IMR-90 (cell line): Measurements from ENCODE around the gene ATG101. TPM values are rescaled to one million over a fixed set of nuclear protein-coding genes. Genes with fewer than 3 reads are reported as not detected.
A peak's percentile ranks its signal among the peaks of the same experiment; 100 is the strongest.

Experiments
- ATAC-seq: fragments of 200-7000 bp; cut with Tn5 transposase; 2 replicates; pipeline ENCODE4 v1.9.1; 2020; ENCODE audit warnings: low read depth, mild to moderate bottlenecking, moderate library complexity
- BruUV-seq: library from RNA; stranded (reverse); fragments of 400-500 nt; replicated peaks from 2 replicates; lab custom pipeline; 2021; lab: Mats Ljungman, UMichigan
- CTCF ChIA-PET: fragments of 300-600 bp; formaldehyde crosslinking; extraction: SDS; loops from one replicate; lab custom pipeline; 2021; ENCODE audit warnings: antibody characterized with exemption; lab: Yijun Ruan, JAX
- POLR2A ChIA-PET: fragments of 300-600 bp; sonication (Branson Sonifier 250); formaldehyde crosslinking; loops from one replicate; lab custom pipeline; 2022; ENCODE audit warnings: antibody characterized with exemption; ENCODE audit not compliant: unreplicated experiment; lab: Charles Lee
- DNase-seq: peaks from one replicate; pipeline ENCODE4 v3.0.0; 2013
- H2AFZ ChIP-seq: replicated peaks from 2 replicates; pipeline ENCODE3; 2013; ENCODE audit warnings: low read length, mild to moderate bottlenecking; ENCODE audit not compliant: poor library complexity
- H2AK5ac ChIP-seq: 2 replicates; pipeline ENCODE4 v1.6.1; 2013; ENCODE audit warnings: low read depth, low read length, inconsistent platforms
- H2AK9ac ChIP-seq: replicated peaks from 2 replicates; pipeline ENCODE3; 2013; ENCODE audit warnings: mild to moderate bottlenecking, low read depth, low read length, moderate library complexity; ENCODE audit not compliant: poor library complexity
- H2BK120ac ChIP-seq: 2 replicates; pipeline ENCODE4 v1.6.1; 2013; ENCODE audit warnings: low read depth, low read length, inconsistent platforms
- H2BK15ac ChIP-seq: 3 replicates; pipeline ENCODE4 v1.6.1; 2013; ENCODE audit warnings: low read depth, low read length, inconsistent platforms
- H2BK20ac ChIP-seq: 2 replicates; pipeline ENCODE4 v1.6.1; 2013; ENCODE audit warnings: low read depth, mild to moderate bottlenecking, inconsistent platforms, low read length, moderate library complexity
- H2BK5ac ChIP-seq: 2 replicates; pipeline ENCODE4 v1.6.1; 2013; ENCODE audit warnings: mild to moderate bottlenecking, low read depth, low read length, inconsistent platforms; ENCODE audit not compliant: poor library complexity, severe bottlenecking
- H3K14ac ChIP-seq: replicated peaks from 2 replicates; pipeline ENCODE4 v1.6.1; 2013; ENCODE audit warnings: low read depth, low read length, inconsistent platforms
- H3K18ac ChIP-seq: 2 replicates; pipeline ENCODE4 v1.6.1; 2013; ENCODE audit warnings: low read depth, low read length, control low read depth
- H3K23ac ChIP-seq: 2 replicates; pipeline ENCODE4 v1.6.1; 2013; ENCODE audit warnings: low read depth, low read length, inconsistent platforms
- H3K27ac ChIP-seq: 2 replicates; pipeline ENCODE4 v1.5.1; 2013; ENCODE audit warnings: mild to moderate bottlenecking, control low read depth, low read length; ENCODE audit not compliant: insufficient read depth
- H3K27me3 ChIP-seq: 2 replicates; pipeline ENCODE4 v1.6.1; 2013; ENCODE audit warnings: low read length; ENCODE audit not compliant: control insufficient read depth, insufficient read depth
- H3K36me3 ChIP-seq: 2 replicates; pipeline ENCODE4 v1.6.1; 2013; ENCODE audit warnings: low read length, mixed read lengths; ENCODE audit not compliant: control insufficient read depth, insufficient read depth
- H3K4ac ChIP-seq: 2 replicates; pipeline ENCODE4 v1.6.1; 2013; ENCODE audit warnings: low read depth, low read length, inconsistent platforms
- H3K4me1 ChIP-seq: 2 replicates; pipeline ENCODE4 v1.6.1; 2013; ENCODE audit warnings: low read length, mixed read lengths; ENCODE audit not compliant: control insufficient read depth, insufficient read depth
- H3K4me2 ChIP-seq: 2 replicates; pipeline ENCODE4 v1.6.1; 2013; ENCODE audit warnings: low read depth, mild to moderate bottlenecking, control low read depth, low read length, moderate library complexity
- H3K4me3 ChIP-seq: 2 replicates; pipeline ENCODE4 v1.5.1; 2013; ENCODE audit warnings: low read depth, mild to moderate bottlenecking, control low read depth, low read length, moderate library complexity; ENCODE audit not compliant: insufficient read depth
- H3K56ac ChIP-seq: 2 replicates; pipeline ENCODE4 v1.6.1; 2013; ENCODE audit warnings: low read length, inconsistent platforms; ENCODE audit not compliant: insufficient read depth; ENCODE audit errors: extremely low read depth
- H3K79me1 ChIP-seq, 2 experiments: 2 replicates each; pipeline ENCODE4 v1.6.1; 2013; ENCODE audit warnings: low read length in 2 of 2, inconsistent platforms in 1 of 2, low read depth in 1 of 2
- H3K9ac ChIP-seq: 2 replicates; pipeline ENCODE4 v1.6.1; 2013; ENCODE audit warnings: low read depth, low read length, control low read depth
- H3K9me1 ChIP-seq: 2 replicates; pipeline ENCODE4 v1.6.1; 2013; ENCODE audit warnings: low read length, inconsistent platforms; ENCODE audit not compliant: insufficient read depth
- H3K9me3 ChIP-seq: 2 replicates; pipeline ENCODE4 v1.6.1; 2013; ENCODE audit warnings: low read length; ENCODE audit not compliant: control insufficient read depth, insufficient read depth
- H4K20me1 ChIP-seq: 2 replicates; pipeline ENCODE4 v1.6.1; 2013; ENCODE audit warnings: low read length, inconsistent platforms; ENCODE audit not compliant: insufficient read depth
- H4K5ac ChIP-seq: 2 replicates; pipeline ENCODE4 v1.6.1; 2013; ENCODE audit warnings: mild to moderate bottlenecking, low read depth, low read length, control low read depth
- H4K8ac ChIP-seq, 2 experiments: 2 replicates each; pipeline ENCODE4 v1.6.1; 2013; ENCODE audit warnings: low read depth in 2 of 2, low read length in 2 of 2, control low read depth in 1 of 2, inconsistent platforms in 1 of 2
- H4K91ac ChIP-seq: 2 replicates; pipeline ENCODE4 v1.6.1; 2013; ENCODE audit warnings: low read depth, low read length, inconsistent platforms; ENCODE audit not compliant: insufficient read depth
- CHD1 ChIP-seq: IDR thresholded peaks from 2 replicates; pipeline ENCODE4 v1.6.1; 2012; ENCODE audit warnings: low read depth, low read length, improper control_type of control experiment
- POLR2A ChIP-seq: IDR thresholded peaks from 2 replicates; pipeline ENCODE4 v1.6.1; 2012; ENCODE audit warnings: mild to moderate bottlenecking, low read depth, low read length
- USF2 ChIP-seq: fragments of 150-350 bp; IDR thresholded peaks from 2 replicates; pipeline ENCODE4 v1.6.1; 2017; ENCODE audit warnings: mild to moderate bottlenecking, antibody characterized with exemption, low read length, low read depth
- WGBS, 2 experiments: methylation state at CpG; one replicate each; pipeline versions ENCODE4 v1.1.5 to v1.1.7; 2013; ENCODE audit warnings: missing lambda C conversion rate in 2 of 2; ENCODE audit not compliant: insufficient read length in 1 of 2; ENCODE audit errors: extremely low coverage in 2 of 2; 5-methylcytosine and 5-hydroxymethylcytosine counted together
- dilution Hi-C: fragments of 300-500 bp; cut with HindIII; formaldehyde crosslinking; loops from one replicate; pipeline ENCODE4 v1.14.3; 2018; ENCODE audit warnings: low sequenced_read_pairs; ENCODE audit not compliant: unreplicated experiment
- in situ Hi-C: fragments of 300-500 bp; cut with MboI; formaldehyde crosslinking; loops from 3 replicates; pipeline ENCODE4 v1.14.3; 2019; ENCODE audit warnings: low sequenced_read_pairs, inconsistent platforms, mixed read lengths
- intact Hi-C: fragments of 100-400 bp; cut with micrococcal nuclease; formaldehyde crosslinking; loops from 2 replicates; pipeline ENCODE4 v1.10.0; 2022
- polyA plus RNA-seq, 3 experiments: library from polyadenylated mRNA; depleted of rRNA; stranded (reverse); fragments of >200 nt; gene quantifications; 2 replicates each; pipeline ENCODE4 v1.2.3, GENCODE V29; 2012; ENCODE audit warnings: low replicate concordance in 1 of 3
- total RNA-seq: library from RNA; depleted of rRNA; stranded (reverse); fragments of >200 nt; gene quantifications from 2 replicates; pipeline ENCODE4 v1.2.3, GENCODE V29; 2012

ATG101 gene
- total and polyA plus RNA-seq, 2 of the 4 experiments (the other 2 are of a cell fraction): 93.9 to 167 TPM

GRCh38 chr12:52050116-52050757 lies 19.5 kb upstream of the ATG101 start:
- WGBS, 2 experiments: 37% methylated on average over 8 of the region's 16 CpGs; no CpG with 5 or more reads in 1 of the 2 experiments
- peak overlapping the region; percentile 62; the same call in 1 of the 2 replicates for H3K56ac ChIP-seq
- H3K9me3 ChIP-seq: no peaks in the 10 kb centered on the region
- H2AFZ ChIP-seq: peak overlapping the region; percentile 83
- H3K27ac ChIP-seq: peak overlapping the region; percentile 86
- peak overlapping the region; percentile 95 for H2BK5ac ChIP-seq
- no TSS peak for BruUV-seq
- ChIA-PET CTCF (interaction anchor here (1.1 to 1.5 kb wide), 2 partner anchors 18 to 25 kb away, joined by 4 read pairs; no protein-coding TSS in a partner anchor), POLR2A (no interaction called here)
- peak overlapping the region; percentile 43 for H4K91ac ChIP-seq
- H3K4me2 ChIP-seq: peak overlapping the region; percentile 88
- H4K5ac ChIP-seq: peak overlapping the region; percentile 88
- no peaks in the 10 kb centered on the region for H3K27me3 ChIP-seq
- H2AK5ac ChIP-seq: peak overlapping the region; percentile 88
- peak overlapping the region; percentile 54 for H3K14ac ChIP-seq
- peaks cover 36% of the 10 kb centered on the region for H4K20me1 ChIP-seq
- peak overlapping the region; percentile 68 for H2AK9ac ChIP-seq
- H3K79me1 ChIP-seq: peaks cover 0 to 77% of the 10 kb centered on the region in 2 experiments; a peak in 2 of 4 replicates
- peak overlapping the region; percentile 44 for H3K4me3 ChIP-seq
- peak overlapping the region; percentile 59; the same call in 1 of the 3 replicates for H2BK15ac ChIP-seq
- H3K36me3 ChIP-seq: peaks cover 10% of the 10 kb centered on the region
- peak; percentile 50 for DNase-seq
- H3K23ac ChIP-seq: peak overlapping the region; percentile 77
- H3K4me1 ChIP-seq: peaks cover 18% of the 10 kb centered on the region
- TF ChIP-seq USF2 (no peak), CHD1 (peak; percentile 98; the same call in 1 of the 2 replicates), POLR2A (peak; percentile 96)
- H3K9ac ChIP-seq: peak overlapping the region; percentile 80
- no peak for ATAC-seq
- peak overlapping the region; percentile 81 for H3K18ac ChIP-seq
- peak overlapping the region; percentile 50 to 84 for H4K8ac ChIP-seq
- in situ Hi-C loops: no loop called here
- H3K9me1 ChIP-seq: peaks cover 14% of the 10 kb centered on the region; the same call in 1 of the 2 replicates
- dilution Hi-C loops: no loop called here
- intact Hi-C loops: no loop called here
- peak overlapping the region; percentile 86 for H2BK120ac ChIP-seq
- H3K4ac ChIP-seq: peak overlapping the region; percentile 77
- peak overlapping the region; percentile 32; the same call in 1 of the 2 replicates for H2BK20ac ChIP-seq
